ENCODE results near the gene SMYD3.

DNA sequence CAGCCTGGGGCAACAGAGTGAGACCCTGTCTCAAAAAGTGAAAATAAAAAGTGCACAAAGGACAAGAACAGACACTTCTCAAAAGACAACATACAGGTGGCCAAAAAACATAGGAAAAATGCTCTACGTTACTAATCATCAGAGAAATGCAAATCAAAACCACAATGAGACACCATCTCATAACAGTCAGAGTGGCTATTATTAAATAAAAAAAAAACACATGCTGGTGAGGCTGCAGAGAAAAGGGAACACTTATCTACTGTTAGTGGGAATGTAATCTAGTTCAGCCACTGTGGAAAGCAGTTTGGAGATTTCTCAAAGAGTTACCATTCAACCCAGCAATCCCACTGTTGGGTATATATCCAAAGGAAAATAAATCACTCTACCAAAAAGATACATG lies 173.2 kb downstream of the SMYD3 start:
- TF ChIP-seq, protein P1, sequence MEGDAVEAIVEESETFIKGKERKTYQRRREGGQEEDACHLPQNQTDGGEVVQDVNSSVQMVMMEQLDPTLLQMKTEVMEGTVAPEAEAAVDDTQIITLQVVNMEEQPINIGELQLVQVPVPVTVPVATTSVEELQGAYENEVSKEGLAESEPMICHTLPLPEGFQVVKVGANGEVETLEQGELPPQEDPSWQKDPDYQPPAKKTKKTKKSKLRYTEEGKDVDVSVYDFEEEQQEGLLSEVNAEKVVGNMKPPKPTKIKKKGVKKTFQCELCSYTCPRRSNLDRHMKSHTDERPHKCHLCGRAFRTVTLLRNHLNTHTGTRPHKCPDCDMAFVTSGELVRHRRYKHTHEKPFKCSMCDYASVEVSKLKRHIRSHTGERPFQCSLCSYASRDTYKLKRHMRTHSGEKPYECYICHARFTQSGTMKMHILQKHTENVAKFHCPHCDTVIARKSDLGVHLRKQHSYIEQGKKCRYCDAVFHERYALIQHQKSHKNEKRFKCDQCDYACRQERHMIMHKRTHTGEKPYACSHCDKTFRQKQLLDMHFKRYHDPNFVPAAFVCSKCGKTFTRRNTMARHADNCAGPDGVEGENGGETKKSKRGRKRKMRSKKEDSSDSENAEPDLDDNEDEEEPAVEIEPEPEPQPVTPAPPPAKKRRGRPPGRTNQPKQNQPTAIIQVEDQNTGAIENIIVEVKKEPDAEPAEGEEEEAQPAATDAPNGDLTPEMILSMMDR (IDR thresholded peaks at IDR 0.05; ENCODE audit: extremely low read depth in 1 of 2, insufficient read depth in 1 of 2, low read depth in 1 of 2, low read length in 2 of 2), result no peak
- TF ChIP-seq EZH2 (IDR thresholded peaks at IDR 0.05; ENCODE audit: borderline replicate concordance, low read depth, low read length, severe bottlenecking), result no peak
